ENCODE measurements around the gene ZPLD1.

The ZPLD1 gene

DNA sequence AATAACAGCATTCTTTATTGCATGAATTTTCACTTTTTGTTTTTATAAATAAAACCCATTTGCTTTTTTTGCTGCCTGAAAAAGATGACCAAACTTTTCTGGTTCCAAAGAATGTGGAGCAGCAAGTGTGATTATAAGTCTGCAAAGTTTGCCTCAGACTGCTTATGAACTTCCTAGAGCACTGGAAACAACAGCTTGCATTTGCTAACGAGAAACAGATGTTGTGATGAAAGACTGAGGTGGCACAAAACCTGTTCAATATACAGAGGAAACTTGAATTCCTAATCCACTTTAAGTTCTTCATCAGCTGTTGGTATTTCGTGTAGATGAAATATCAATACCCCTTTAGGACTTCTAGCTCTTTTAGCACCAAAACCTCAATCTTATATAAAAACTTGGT is 9.3 kb downstream of the ZPLD1 start:
- TF ChIP-seq CTCF (IDR thresholded peaks at IDR 0.05; ENCODE audit: low read depth, low read length, missing control alignments): no peak
- DNase-seq (ENCODE audit: extremely low read depth, low read depth): peak; percentile 52
- H3K4me3 ChIP-seq (replicated peaks; ENCODE audit: low read depth, low read length): no peak overlapping the region

GRCh38 chr3:102447272-102447671 is 12.5 kb downstream of the ZPLD1 start:
- no peak for DNase-seq (ENCODE audit: extremely low read depth, low read depth)
- H3K4me3 ChIP-seq (replicated peaks; ENCODE audit: low read depth, low read length): no peak overlapping the region
- TF ChIP-seq CTCF (IDR thresholded peaks at IDR 0.05; ENCODE audit: low read depth, low read length, missing control alignments): no peak

DNA sequence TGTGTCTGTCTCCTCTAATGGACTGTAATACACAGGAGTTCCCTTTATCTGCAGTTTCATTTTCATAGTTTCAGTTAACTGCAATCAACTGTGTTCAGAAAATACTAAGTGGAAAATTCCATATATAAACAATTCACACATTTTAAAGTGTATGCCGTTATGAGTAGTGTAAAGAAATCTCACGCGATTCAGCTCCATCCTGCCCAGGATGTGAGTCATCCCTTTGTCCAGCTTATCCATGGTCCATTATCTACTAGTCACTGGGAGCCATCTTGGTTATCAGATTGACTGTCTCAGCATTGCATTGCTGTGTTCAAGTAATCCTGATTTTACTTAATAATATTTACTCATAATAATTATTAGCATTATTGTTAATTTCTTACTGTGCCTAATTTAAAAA is 14.5 kb downstream of the ZPLD1 start:
- no peak overlapping the region for H3K4me3 ChIP-seq (replicated peaks; ENCODE audit: low read depth, low read length)
- no peak for TF ChIP-seq CTCF (IDR thresholded peaks at IDR 0.05; ENCODE audit: low read depth, low read length, missing control alignments)
- DNase-seq (ENCODE audit: extremely low read depth, low read depth): peak; percentile 16

GRCh38 chr3:102449930-102450329 is 15.1 kb downstream of the ZPLD1 start:
- no peak overlapping the region for H3K4me3 ChIP-seq (replicated peaks; ENCODE audit: low read depth, low read length)
- no peak for TF ChIP-seq CTCF (IDR thresholded peaks at IDR 0.05; ENCODE audit: low read depth, low read length, missing control alignments)
- DNase-seq (ENCODE audit: extremely low read depth, low read depth): no peak

GRCh38 chr3:102450976-102451375 is 16.2 kb downstream of the ZPLD1 start:
- TF ChIP-seq CTCF (IDR thresholded peaks at IDR 0.05; ENCODE audit: low read depth, low read length, missing control alignments): no peak
- no peak overlapping the region for H3K4me3 ChIP-seq (replicated peaks; ENCODE audit: low read depth, low read length)
- DNase-seq (ENCODE audit: extremely low read depth, low read depth): no peak

- TF ChIP-seq CTCF (IDR thresholded peaks at IDR 0.05; ENCODE audit: low read depth, low read length, missing control alignments): no peak
- DNase-seq (ENCODE audit: extremely low read depth, low read depth): no peak
- H3K4me3 ChIP-seq (replicated peaks; ENCODE audit: low read depth, low read length): no peak overlapping the region
These were observed 16.7 kb downstream of the ZPLD1 start for GRCh38 chr3:102451543-102451942.

- DNase-seq (ENCODE audit: extremely low read depth, low read depth): no peak
- TF ChIP-seq CTCF (IDR thresholded peaks at IDR 0.05; ENCODE audit: low read depth, low read length, missing control alignments): no peak
- no peak overlapping the region for H3K4me3 ChIP-seq (replicated peaks; ENCODE audit: low read depth, low read length)
These were observed 19.4 kb downstream of the ZPLD1 start for GRCh38 chr3:102454181-102454580.
